ENCODE results near the gene BACH2. TPM values are rescaled to one million over a fixed set of nuclear protein-coding genes. Genes with fewer than 3 reads are reported as not detected.

The BACH2 gene
- total and polyA plus RNA-seq, 2 of the 8 experiments (the other 6 are each of a cell fraction or from before 2014, with no cell fraction given): 1.9 to 5.9 TPM

- POLR2A ChIA-PET (ENCODE audit: partially characterized antibody): no interaction called here
- H2BK5ac ChIP-seq (ENCODE audit: low read depth, low read length): no peak overlapping the region
- H4K5ac ChIP-seq (ENCODE audit: insufficient read length, low read depth, low read length): no peak overlapping the region
- TF ChIP-seq, protein P1, sequence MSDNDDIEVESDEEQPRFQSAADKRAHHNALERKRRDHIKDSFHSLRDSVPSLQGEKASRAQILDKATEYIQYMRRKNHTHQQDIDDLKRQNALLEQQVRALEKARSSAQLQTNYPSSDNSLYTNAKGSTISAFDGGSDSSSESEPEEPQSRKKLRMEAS (IDR thresholded peaks at IDR 0.05): peak; percentile 51; the same call in 1 of the 2 replicates
- no peak for TF ChIP-seq SP4 (IDR thresholded peaks at IDR 0.05; ENCODE audit: low read length)
- no peaks in the 10 kb centered on the region for H3K36me3 ChIP-seq (ENCODE audit: control insufficient read depth in 2 of 4, insufficient read depth in 4 of 4, low read length in 3 of 4)
- no peak overlapping the region for H3K23ac ChIP-seq (ENCODE audit: insufficient read length)
- H4K8ac ChIP-seq (ENCODE audit: extremely low read depth, insufficient read depth, low read length): no peak overlapping the region
- H2BK15ac ChIP-seq (ENCODE audit: low read length): no peak overlapping the region
- 85% methylated on average over 9 of the region's 9 CpGs; no CpG with 5 or more reads in 1 of the 2 experiments for WGBS, 2 experiments (ENCODE audit: extremely low coverage in 1 of 2, insufficient coverage in 1 of 2, insufficient read length in 1 of 2, insufficient replicate concordance in 2 of 2, low coverage in 1 of 2, low lambda C conversion rate in 2 of 2, missing lambda C conversion rate in 1 of 2)
- H3K23me2 ChIP-seq (ENCODE audit: low read depth, low read length): no peaks in the 10 kb centered on the region
- FAIRE-seq (no peak), DNase-seq (ENCODE audit: low read depth in 1 of 2, low spot score in 2 of 2) (no peak)
- H3K79me2 ChIP-seq (ENCODE audit: control insufficient read depth in 1 of 2, insufficient read depth in 2 of 2, low read length in 2 of 2): no peaks in the 10 kb centered on the region
- no peaks in the 10 kb centered on the region for H3K27me3 ChIP-seq (replicated peaks in 1 of 4; ENCODE audit: control insufficient read depth in 3 of 4, extremely low read depth in 1 of 4, insufficient read depth in 3 of 4, low read length in 3 of 4)
- no peak overlapping the region for H3K27ac ChIP-seq (ENCODE audit: low read depth, low read length)
- no peak overlapping the region for H3K4ac ChIP-seq (replicated peaks; ENCODE audit: insufficient read length, low read depth, low read length)
- no peaks in the 10 kb centered on the region for H3K9me3 ChIP-seq (ENCODE audit: insufficient read depth in 2 of 2, low read depth in 1 of 2, low read length in 1 of 2)
- no peak overlapping the region for H3K56ac ChIP-seq (replicated peaks; ENCODE audit: insufficient read length, low read depth, low read length)
- no peak overlapping the region for H2BK12ac ChIP-seq (ENCODE audit: low read depth, low read length)
- H2BK20ac ChIP-seq (ENCODE audit: low read length): no peak overlapping the region
- H3K4me2 ChIP-seq (ENCODE audit: insufficient read depth in 1 of 2, low read depth in 2 of 2, low read length in 2 of 2): no peak overlapping the region
- no peak overlapping the region for H2BK120ac ChIP-seq (replicated peaks; ENCODE audit: low read depth, low read length)
- no peak overlapping the region for H2AK5ac ChIP-seq (ENCODE audit: low read depth, low read length)
- H3K14ac ChIP-seq (ENCODE audit: insufficient read length): no peak overlapping the region
- no peaks in the 10 kb centered on the region for H3K79me1 ChIP-seq (ENCODE audit: low read depth, low read length)
- no peak overlapping the region for H3K9ac ChIP-seq (replicated peaks in 1 of 4; ENCODE audit: extremely low read depth in 1 of 4, low read depth in 3 of 4, low read length in 3 of 4)
- no peak overlapping the region for H2AFZ ChIP-seq (ENCODE audit: low read length)
- no peaks in the 10 kb centered on the region for H4K20me1 ChIP-seq (replicated peaks in 1 of 2; ENCODE audit: control insufficient read depth in 1 of 2, insufficient read depth in 2 of 2, low read length in 2 of 2)
- no peak overlapping the region for H3K4me3 ChIP-seq (ENCODE audit: extremely low read depth in 1 of 4, insufficient read depth in 2 of 4, low read depth in 3 of 4, low read length in 4 of 4)
- H4K91ac ChIP-seq (replicated peaks; ENCODE audit: insufficient read length, low read length): no peak overlapping the region
- peaks cover 0 to 5% (median 1%) of the 10 kb centered on the region in 4 experiments; a peak in 3 of 7 replicates for H3K4me1 ChIP-seq (replicated peaks in 1 of 4; ENCODE audit: control insufficient read depth in 3 of 4, insufficient read depth in 4 of 4, low read length in 3 of 4)
- no peak overlapping the region for H3K18ac ChIP-seq (ENCODE audit: extremely low read depth, low read length)
- CTCF ChIA-PET (ENCODE audit: partially characterized antibody): interaction anchor here (1.0 kb wide), 1 partner anchor 473 kb away, joined by 3 read pairs; no protein-coding TSS in a partner anchor
Measured at GRCh38 chr6:90005048-90005827, 291.4 kb downstream of the BACH2 start.
